Measurements from ENCODE around the gene OVOL2. TPM values are rescaled to one million over a fixed set of nuclear protein-coding genes. Genes with fewer than 3 reads are reported as not detected.

The OVOL2 gene
- total RNA-seq, 2 experiments from 2014 or later = not detected

GRCh38 chr20:18034039-18034438 lies 23.7 kb downstream of the OVOL2 start:
- Histone ChIP-seq H3K27ac (ENCODE audit: low read depth, low read length, poor library complexity, severe bottlenecking) (no peak overlapping the region), H3K36me3 (ENCODE audit: insufficient read depth, low read length) (no peaks in the 10 kb centered on the region), H3K4me2 (ENCODE audit: low read length) (no peak overlapping the region), H3K4me1 (ENCODE audit: insufficient read depth, low read length, poor library complexity, severe bottlenecking) (no peaks in the 10 kb centered on the region), H4K20me1 (ENCODE audit: insufficient read depth, low read length) (no peaks in the 10 kb centered on the region), H3K9me3 (ENCODE audit: low read length) (no peaks in the 10 kb centered on the region), H3K79me2 (ENCODE audit: insufficient read depth, low read depth, low read length) (no peaks in the 10 kb centered on the region), H2AFZ (ENCODE audit: low read length) (no peak overlapping the region), H3K4me3 (ENCODE audit: low read depth, low read length, poor library complexity, severe bottlenecking) (no peak overlapping the region), H3K9me2 (ENCODE audit: insufficient read depth, low read length) (no peaks in the 10 kb centered on the region)
- BruUV-seq (replicated peaks) = no TSS peak
- DNase-seq (ENCODE audit: low spot score) = no peak
- intact Hi-C loops (cut with micrococcal nuclease; ENCODE audit: unreplicated experiment) = no loop called here
- ChIA-PET POLR2A (no interaction called here), CTCF (ENCODE audit: unreplicated experiment) (no interaction called here)
- TF ChIP-seq CTCF (conservative IDR thresholded peaks at IDR 0.05; ENCODE audit: low read length) = no peak
- no peak for TF ChIP-seq EZH2phosphoT487 (IDR thresholded peaks at IDR 0.05; ENCODE audit: borderline replicate concordance, low read depth, low read length)

GRCh38 chr20:18032977-18033892 lies 24.5 kb downstream of the OVOL2 start:
- Histone ChIP-seq H4K20me1 (ENCODE audit: insufficient read depth, low read length) (no peaks in the 10 kb centered on the region), H3K9me3 (ENCODE audit: low read length) (no peaks in the 10 kb centered on the region), H3K9me2 (ENCODE audit: insufficient read depth, low read length) (no peaks in the 10 kb centered on the region), H3K4me3 (ENCODE audit: low read depth, low read length, poor library complexity, severe bottlenecking) (no peak overlapping the region), H3K36me3 (ENCODE audit: insufficient read depth, low read length) (no peaks in the 10 kb centered on the region), H2AFZ (ENCODE audit: low read length) (no peak overlapping the region), H3K4me2 (ENCODE audit: low read length) (no peak overlapping the region), H3K79me2 (ENCODE audit: insufficient read depth, low read depth, low read length) (no peaks in the 10 kb centered on the region), H3K4me1 (ENCODE audit: insufficient read depth, low read length, poor library complexity, severe bottlenecking) (no peaks in the 10 kb centered on the region), H3K27ac (ENCODE audit: low read depth, low read length, poor library complexity, severe bottlenecking) (no peak overlapping the region)
- DNase-seq (ENCODE audit: low spot score) = no peak
- no TSS peak for BruUV-seq (replicated peaks)
- TF ChIP-seq CTCF (conservative IDR thresholded peaks at IDR 0.05; ENCODE audit: low read length) (no peak), EZH2phosphoT487 (IDR thresholded peaks at IDR 0.05; ENCODE audit: borderline replicate concordance, low read depth, low read length) (no peak)
- intact Hi-C loops (cut with micrococcal nuclease; ENCODE audit: unreplicated experiment) = no loop called here
- CTCF ChIA-PET (ENCODE audit: unreplicated experiment) = no interaction called here
- POLR2A ChIA-PET = interaction anchor here (0.6 kb wide), 2 partner anchors 76 to 139 kb away, joined by 3 read pairs; no protein-coding TSS in a partner anchor
